ENCODE data around the gene ATOSA.

- no peak for TF ChIP-seq POLR2A (IDR thresholded peaks at IDR 0.05)
- TF ChIP-seq, protein P1, sequence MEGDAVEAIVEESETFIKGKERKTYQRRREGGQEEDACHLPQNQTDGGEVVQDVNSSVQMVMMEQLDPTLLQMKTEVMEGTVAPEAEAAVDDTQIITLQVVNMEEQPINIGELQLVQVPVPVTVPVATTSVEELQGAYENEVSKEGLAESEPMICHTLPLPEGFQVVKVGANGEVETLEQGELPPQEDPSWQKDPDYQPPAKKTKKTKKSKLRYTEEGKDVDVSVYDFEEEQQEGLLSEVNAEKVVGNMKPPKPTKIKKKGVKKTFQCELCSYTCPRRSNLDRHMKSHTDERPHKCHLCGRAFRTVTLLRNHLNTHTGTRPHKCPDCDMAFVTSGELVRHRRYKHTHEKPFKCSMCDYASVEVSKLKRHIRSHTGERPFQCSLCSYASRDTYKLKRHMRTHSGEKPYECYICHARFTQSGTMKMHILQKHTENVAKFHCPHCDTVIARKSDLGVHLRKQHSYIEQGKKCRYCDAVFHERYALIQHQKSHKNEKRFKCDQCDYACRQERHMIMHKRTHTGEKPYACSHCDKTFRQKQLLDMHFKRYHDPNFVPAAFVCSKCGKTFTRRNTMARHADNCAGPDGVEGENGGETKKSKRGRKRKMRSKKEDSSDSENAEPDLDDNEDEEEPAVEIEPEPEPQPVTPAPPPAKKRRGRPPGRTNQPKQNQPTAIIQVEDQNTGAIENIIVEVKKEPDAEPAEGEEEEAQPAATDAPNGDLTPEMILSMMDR (IDR thresholded peaks at IDR 0.05) = no peak
Measured at GRCh38 chr15:52718551-52718950, 39.4 kb upstream of the ATOSA start.
